ENCODE results near the gene FSCN2. TPM values are rescaled to one million over a fixed set of nuclear protein-coding genes. Genes with fewer than 3 reads are reported as not detected.
"Not testable (repeated sequence)": the region's sequence is repeated elsewhere in the genome, so short reads cannot be mapped to it uniquely, and the experiment has no call there.

The FSCN2 gene
- total and polyA plus RNA-seq, 2 experiments from 2014 or later: 0.13 to 1.6 TPM

DNA sequence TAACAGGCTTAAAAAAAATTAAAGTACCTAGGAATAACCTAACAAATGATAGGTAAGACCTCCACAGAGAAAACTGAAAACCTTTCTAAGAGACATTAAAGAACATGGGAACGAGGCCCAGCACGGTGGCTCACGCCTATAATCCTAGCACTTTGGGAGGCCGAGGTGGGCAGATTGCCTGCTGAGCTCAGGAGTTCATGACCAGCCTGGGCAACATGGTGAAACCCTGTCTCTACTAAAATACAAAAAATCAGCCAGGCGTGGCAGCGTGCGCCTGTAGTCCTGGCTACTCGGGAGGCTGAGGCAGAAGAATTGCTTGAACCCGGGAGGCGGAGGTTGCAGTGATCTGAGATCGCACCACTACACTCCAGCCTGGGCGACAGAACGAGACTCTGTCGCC is 56.6 kb downstream of the FSCN2 start:
- Histone ChIP-seq H3K36me3 (ENCODE audit: insufficient read depth) (peaks cover 56% of the 10 kb centered on the region), H4K20me1 (replicated peaks; ENCODE audit: insufficient read depth) (peaks cover 19% of the 10 kb centered on the region; the same call in 1 of the 2 replicates)
- H3K79me2 ChIP-seq (replicated peaks; ENCODE audit: insufficient read depth); DNase-seq (ENCODE audit: low spot score); H3K9me3 Mint-ChIP-seq; H3K27ac Mint-ChIP-seq; H3K4me3 ChIP-seq; H3K27me3 Mint-ChIP-seq (ENCODE audit: insufficient read depth, low read depth, poor library complexity); H3K27me3 ChIP-seq (ENCODE audit: insufficient read depth); H3K9me2 ChIP-seq (ENCODE audit: insufficient read depth); H3K4me1 ChIP-seq (ENCODE audit: insufficient read depth); H3K4me1 Mint-ChIP-seq; H3F3A ChIP-seq (replicated peaks; ENCODE audit: low read depth); H3K27ac ChIP-seq (ENCODE audit: low read depth); ATAC-seq; H3K4me2 ChIP-seq; H3K4me3 Mint-ChIP-seq; H2AFZ ChIP-seq: not testable (repeated sequence)
- peaks cover 70% of the 10 kb centered on the region for H3K36me3 Mint-ChIP-seq (ENCODE audit: low read depth)

DNA sequence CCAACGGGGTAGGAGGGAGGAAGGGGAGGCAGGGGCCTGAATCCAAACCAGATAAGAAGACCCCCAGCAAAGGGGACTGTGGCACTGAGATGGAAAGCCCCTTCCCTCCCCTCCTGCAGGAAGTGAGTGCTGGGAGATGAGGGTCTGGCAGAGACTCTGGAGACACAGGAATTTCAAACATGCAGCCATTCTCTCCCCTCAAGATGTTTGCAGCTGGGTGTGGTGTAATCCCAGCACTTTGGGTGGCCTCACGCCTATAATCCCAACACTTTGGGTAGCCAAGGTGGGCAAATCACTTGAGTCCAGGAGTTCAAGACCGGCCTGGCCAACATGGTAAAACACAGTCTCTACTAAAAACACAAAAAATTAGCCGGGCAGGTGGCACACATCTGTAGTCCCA is 57.9 kb downstream of the FSCN2 start:
- no peak overlapping the region for H3K27ac Mint-ChIP-seq
- no peak overlapping the region for H2AFZ ChIP-seq
- H3K36me3 Mint-ChIP-seq (ENCODE audit: low read depth): peaks cover 75% of the 10 kb centered on the region
- no peaks in the 10 kb centered on the region for H3K79me2 ChIP-seq (replicated peaks; ENCODE audit: insufficient read depth)
- ATAC-seq (no peak), DNase-seq (ENCODE audit: low spot score) (peak; percentile 21)
- H3K27me3 Mint-ChIP-seq (ENCODE audit: insufficient read depth, low read depth, poor library complexity): peaks cover 5% of the 10 kb centered on the region
- H3K9me3 Mint-ChIP-seq: no peaks in the 10 kb centered on the region
- peaks cover 9% of the 10 kb centered on the region; the same call in 1 of the 2 replicates for H3F3A ChIP-seq (replicated peaks; ENCODE audit: low read depth)
- H3K27me3 ChIP-seq (ENCODE audit: insufficient read depth): no peaks in the 10 kb centered on the region
- no peak overlapping the region for H3K4me2 ChIP-seq
- no peaks in the 10 kb centered on the region for H3K4me1 ChIP-seq (ENCODE audit: insufficient read depth)
- H3K4me3 ChIP-seq: no peak overlapping the region
- H3K4me1 Mint-ChIP-seq: no peaks in the 10 kb centered on the region
- H3K27ac ChIP-seq (ENCODE audit: low read depth): no peak overlapping the region
- no peak overlapping the region for H3K4me3 Mint-ChIP-seq
- peaks cover 52% of the 10 kb centered on the region for H3K36me3 ChIP-seq (ENCODE audit: insufficient read depth)
- peaks cover 19% of the 10 kb centered on the region; the same call in 1 of the 2 replicates for H4K20me1 ChIP-seq (replicated peaks; ENCODE audit: insufficient read depth)
- TF ChIP-seq ZNF331 (CRISPR knock-in tag; IDR thresholded peaks at IDR 0.05; ENCODE audit: low read depth) (no peak), POLR2AphosphoS5 (IDR thresholded peaks at IDR 0.05; ENCODE audit: low read depth) (no peak)
- TF ChIP-seq, protein P1, sequence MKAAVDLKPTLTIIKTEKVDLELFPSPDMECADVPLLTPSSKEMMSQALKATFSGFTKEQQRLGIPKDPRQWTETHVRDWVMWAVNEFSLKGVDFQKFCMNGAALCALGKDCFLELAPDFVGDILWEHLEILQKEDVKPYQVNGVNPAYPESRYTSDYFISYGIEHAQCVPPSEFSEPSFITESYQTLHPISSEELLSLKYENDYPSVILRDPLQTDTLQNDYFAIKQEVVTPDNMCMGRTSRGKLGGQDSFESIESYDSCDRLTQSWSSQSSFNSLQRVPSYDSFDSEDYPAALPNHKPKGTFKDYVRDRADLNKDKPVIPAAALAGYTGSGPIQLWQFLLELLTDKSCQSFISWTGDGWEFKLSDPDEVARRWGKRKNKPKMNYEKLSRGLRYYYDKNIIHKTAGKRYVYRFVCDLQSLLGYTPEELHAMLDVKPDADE (IDR thresholded peaks at IDR 0.05): no peak
- no peaks in the 10 kb centered on the region for H3K9me2 ChIP-seq (ENCODE audit: insufficient read depth)

Small RNA genes lying within 50 kb of the gene (small RNA-seq; reads per million reads assigned to genes)
- not detected for gene RF00019 (ENCODE audit: low replicate concordance)

Other genes with a start within 250 kb of the FSCN2 start
- 51.7 and 55.8 TPM in 2 replicates for gene SLC38A10, start 233.1 kb upstream of the FSCN2 start, total RNA-seq (2014; rRNA removed; shearing (Covaris generic))
- 17.1 and 18.3 TPM in 2 replicates for gene SLC38A10, start 233.1 kb upstream of the FSCN2 start, polyA plus RNA-seq (2016; fragmentation: Nextera tagmentation; extraction: Ambion mirVana)
- gene BAHCC1, start 132.9 kb upstream of the FSCN2 start, total RNA-seq (2014; rRNA removed; shearing (Covaris generic)): 1.1 and 1.8 TPM in 2 replicates
- 0.17 and 0.24 TPM in 2 replicates for gene BAHCC1, start 132.9 kb upstream of the FSCN2 start, polyA plus RNA-seq (2016; fragmentation: Nextera tagmentation; extraction: Ambion mirVana)
- 4,739 and 4,954 TPM in 2 replicates for gene ACTG1, start 15.6 kb upstream of the FSCN2 start, total RNA-seq (2014; rRNA removed; shearing (Covaris generic))
- gene ACTG1, start 15.6 kb upstream of the FSCN2 start, polyA plus RNA-seq (2016; fragmentation: Nextera tagmentation; extraction: Ambion mirVana): 1,867 and 1,896 TPM in 2 replicates
- gene FAAP100, start 24.0 kb downstream of the FSCN2 start, total RNA-seq (2014; rRNA removed; shearing (Covaris generic)): 50.5 and 52.8 TPM in 2 replicates
- 16.0 and 16.2 TPM in 2 replicates for gene FAAP100, start 24.0 kb downstream of the FSCN2 start, polyA plus RNA-seq (2016; fragmentation: Nextera tagmentation; extraction: Ambion mirVana)
- gene NPLOC4, start 108.7 kb downstream of the FSCN2 start, total RNA-seq (2014; rRNA removed; shearing (Covaris generic)): 54.3 and 79.1 TPM in 2 replicates
- 23.0 and 24.1 TPM in 2 replicates for gene NPLOC4, start 108.7 kb downstream of the FSCN2 start, polyA plus RNA-seq (2016; fragmentation: Nextera tagmentation; extraction: Ambion mirVana)
- 0.31 and 0.66 TPM in 2 replicates for gene TSPAN10, start 108.8 kb downstream of the FSCN2 start, total RNA-seq (2014; rRNA removed; shearing (Covaris generic))
- gene TSPAN10, start 108.8 kb downstream of the FSCN2 start, polyA plus RNA-seq (2016; fragmentation: Nextera tagmentation; extraction: Ambion mirVana): 1.2 and 1.5 TPM in 2 replicates
- 4.0 and 5.5 TPM in 2 replicates for gene PDE6G, start 128.2 kb downstream of the FSCN2 start, total RNA-seq (2014; rRNA removed; shearing (Covaris generic))
- gene PDE6G, start 128.2 kb downstream of the FSCN2 start, polyA plus RNA-seq (2016; fragmentation: Nextera tagmentation; extraction: Ambion mirVana): 9.0 and 11.4 TPM in 2 replicates
- gene OXLD1, start 138.2 kb downstream of the FSCN2 start, total RNA-seq (2014; rRNA removed; shearing (Covaris generic)): 46.0 and 76.2 TPM in 2 replicates
- 64.9 and 73.0 TPM in 2 replicates for gene OXLD1, start 138.2 kb downstream of the FSCN2 start, polyA plus RNA-seq (2016; fragmentation: Nextera tagmentation; extraction: Ambion mirVana)
- gene CCDC137, start 138.4 kb downstream of the FSCN2 start, total RNA-seq (2014; rRNA removed; shearing (Covaris generic)): 22.3 and 26.1 TPM in 2 replicates
- 69.3 and 73.4 TPM in 2 replicates for gene CCDC137, start 138.4 kb downstream of the FSCN2 start, polyA plus RNA-seq (2016; fragmentation: Nextera tagmentation; extraction: Ambion mirVana)
- 41.3 and 54.9 TPM in 2 replicates for gene ARL16, start 155.4 kb downstream of the FSCN2 start, total RNA-seq (2014; rRNA removed; shearing (Covaris generic))
- 39.6 and 40.4 TPM in 2 replicates for gene ARL16, start 155.4 kb downstream of the FSCN2 start, polyA plus RNA-seq (2016; fragmentation: Nextera tagmentation; extraction: Ambion mirVana)
- gene HGS, start 155.6 kb downstream of the FSCN2 start, total RNA-seq (2014; rRNA removed; shearing (Covaris generic)): 66.9 and 90.2 TPM in 2 replicates
- gene HGS, start 155.6 kb downstream of the FSCN2 start, polyA plus RNA-seq (2016; fragmentation: Nextera tagmentation; extraction: Ambion mirVana): 59.0 and 59.4 TPM in 2 replicates
- gene MRPL12, start 175.0 kb downstream of the FSCN2 start, total RNA-seq (2014; rRNA removed; shearing (Covaris generic)): 50.9 and 53.2 TPM in 2 replicates
- gene MRPL12, start 175.0 kb downstream of the FSCN2 start, polyA plus RNA-seq (2016; fragmentation: Nextera tagmentation; extraction: Ambion mirVana): 140 and 153 TPM in 2 replicates
- gene SLC25A10, start 183.9 kb downstream of the FSCN2 start, total RNA-seq (2014; rRNA removed; shearing (Covaris generic)): 37.1 and 47.4 TPM in 2 replicates
- gene SLC25A10, start 183.9 kb downstream of the FSCN2 start, polyA plus RNA-seq (2016; fragmentation: Nextera tagmentation; extraction: Ambion mirVana): 25.7 TPM in 2 replicates